ENCODE data around the gene CIRBP. TPM values are rescaled to one million over a fixed set of nuclear protein-coding genes. Genes with fewer than 3 reads are reported as not detected.

The CIRBP gene
- total RNA-seq, 4 donors from 2014 or later: 274 to 578 (median 418) TPM

GRCh38 chr19:1225440-1226226, 43.5 kb upstream of the CIRBP start:
- peaks cover 9 to 22% of the 10 kb centered on the region in 2 donors for H3K4me1 ChIP-seq
- no peaks in the 10 kb centered on the region for H3K27me3 ChIP-seq
- H3K36me3 ChIP-seq: peaks cover 0 to 48% of the 10 kb centered on the region in 2 donors
- no peak for TF ChIP-seq POLR2A (IDR thresholded peaks at IDR 0.05)
- TF ChIP-seq CTCF (IDR thresholded peaks at IDR 0.05 in 4 of 5, conservative IDR thresholded peaks at IDR 0.05 in 1 of 5): no peak
- in situ Hi-C loops (cut with MboI; ENCODE audit: low sequenced_read_pairs in 4 of 4): no loop called here
- no peak overlapping the region for H3K4me3 ChIP-seq
- no peaks in the 10 kb centered on the region for H3K9me3 ChIP-seq
- DNase-seq (no peak), ATAC-seq (no peak)
- intact Hi-C loops (cut with DNase I; ENCODE audit: low total_unique reads): no loop called here
- H3K27ac ChIP-seq: no peak overlapping the region

- intact Hi-C loops (cut with DNase I; ENCODE audit: low total_unique reads) (no loop called here), in situ Hi-C loops (cut with MboI; ENCODE audit: low sequenced_read_pairs in 4 of 4) (no loop called here)
- ATAC-seq (no peak), DNase-seq (no peak)
- TF ChIP-seq CTCF (IDR thresholded peaks at IDR 0.05 in 4 of 5, conservative IDR thresholded peaks at IDR 0.05 in 1 of 5) (no peak), POLR2A (IDR thresholded peaks at IDR 0.05) (no peak)
- no peaks in the 10 kb centered on the region for H3K27me3 ChIP-seq
- H3K9me3 ChIP-seq: no peaks in the 10 kb centered on the region
- no peak overlapping the region for H3K4me3 ChIP-seq
- peaks cover 8 to 16% of the 10 kb centered on the region in 2 donors for H3K4me1 ChIP-seq
- H3K36me3 ChIP-seq: peaks cover 0 to 43% of the 10 kb centered on the region in 2 donors
- H3K27ac ChIP-seq: no peak overlapping the region
Measured at GRCh38 chr19:1226227-1226518, 43.0 kb upstream of the CIRBP start.

- no peak overlapping the region for H3K4me3 ChIP-seq
- TF ChIP-seq CTCF (IDR thresholded peaks at IDR 0.05 in 4 of 5, conservative IDR thresholded peaks at IDR 0.05 in 1 of 5) (no peak), POLR2A (IDR thresholded peaks at IDR 0.05) (no peak)
- in situ Hi-C loops (cut with MboI; ENCODE audit: low sequenced_read_pairs in 4 of 4) (no loop called here), intact Hi-C loops (cut with DNase I; ENCODE audit: low total_unique reads) (no loop called here)
- ATAC-seq (no peak), DNase-seq (no peak)
- H3K9me3 ChIP-seq: no peaks in the 10 kb centered on the region
- H3K27ac ChIP-seq: no peak overlapping the region
- H3K36me3 ChIP-seq: peaks cover 0 to 38% of the 10 kb centered on the region in 2 donors
- H3K27me3 ChIP-seq: no peaks in the 10 kb centered on the region
- H3K4me1 ChIP-seq: peaks cover 5 to 13% of the 10 kb centered on the region in 2 donors
Measured at GRCh38 chr19:1226522-1227303, 42.4 kb upstream of the CIRBP start.

GRCh38 chr19:1227304-1228054, 41.7 kb upstream of the CIRBP start:
- H3K36me3 ChIP-seq: peaks cover 0 to 30% of the 10 kb centered on the region in 2 donors
- H3K27ac ChIP-seq: no peak overlapping the region
- no peak for DNase-seq
- TF ChIP-seq POLR2A (IDR thresholded peaks at IDR 0.05) (no peak), CTCF (IDR thresholded peaks at IDR 0.05 in 4 of 5, conservative IDR thresholded peaks at IDR 0.05 in 1 of 5) (no peak)
- H3K27me3 ChIP-seq: no peaks in the 10 kb centered on the region
- H3K4me3 ChIP-seq: no peak overlapping the region
- in situ Hi-C loops (cut with MboI; ENCODE audit: low sequenced_read_pairs in 4 of 4): no loop called here
- no peak for ATAC-seq
- H3K4me1 ChIP-seq: peaks cover 0 to 5% of the 10 kb centered on the region in 2 donors
- H3K9me3 ChIP-seq: no peaks in the 10 kb centered on the region
- intact Hi-C loops (cut with DNase I; ENCODE audit: low total_unique reads): no loop called here
